Endodermal cell (in vitro differentiated cells): ENCODE results near the gene RAPH1. TPM values are rescaled to one million over a fixed set of nuclear protein-coding genes. Genes with fewer than 3 reads are reported as not detected.

Source experiments
- DNase-seq: peaks from one replicate; pipeline ENCODE4 v3.0.0-alpha.2; 2017
- H3K27ac ChIP-seq: 2 replicates; pipeline ENCODE4 v1.5.1; 2013; ENCODE audit warnings: mild to moderate bottlenecking, low read depth, low read length, moderate library complexity
- H3K27me3 ChIP-seq: 2 replicates; pipeline ENCODE4 v1.6.1; 2013; ENCODE audit warnings: mild to moderate bottlenecking, low read length, moderate library complexity; ENCODE audit not compliant: insufficient read depth, control insufficient read depth, poor library complexity, severe bottlenecking
- H3K36me3 ChIP-seq: 2 replicates; pipeline ENCODE4 v1.7.0; 2013; ENCODE audit warnings: mild to moderate bottlenecking, low read length, moderate library complexity; ENCODE audit not compliant: control insufficient read depth, insufficient read depth
- H3K4me1 ChIP-seq: one replicate; pipeline ENCODE4 v1.7.0; 2013; ENCODE audit warnings: low read length; ENCODE audit not compliant: control insufficient read depth, insufficient read depth
- H3K4me3 ChIP-seq: 2 replicates; pipeline ENCODE4 v1.5.1; 2013; ENCODE audit warnings: mild to moderate bottlenecking, low read length, moderate library complexity
- H3K9ac ChIP-seq: 2 replicates; pipeline ENCODE4 v1.6.1; 2013; ENCODE audit warnings: mild to moderate bottlenecking, low read length, moderate library complexity; ENCODE audit not compliant: poor library complexity, severe bottlenecking; ENCODE audit errors: extremely low read depth
- H3K9me3 ChIP-seq: 2 replicates; pipeline ENCODE4 v1.6.1; 2013; ENCODE audit warnings: mild to moderate bottlenecking, low read length, moderate library complexity; ENCODE audit not compliant: control insufficient read depth
- H3K27ac Mint-ChIP-seq: 2 replicates; pipeline ENCODE4 v1.8.0; 2020; ENCODE audit warnings: mixed read lengths
- H3K27me3 Mint-ChIP-seq: 2 replicates; pipeline ENCODE4 v1.8.0; 2021; ENCODE audit warnings: mild to moderate bottlenecking, mixed read lengths; ENCODE audit not compliant: insufficient read depth
- H3K36me3 Mint-ChIP-seq: 2 replicates; pipeline ENCODE4 v1.8.0; 2020; ENCODE audit warnings: low read depth, mixed read lengths
- H3K4me1 Mint-ChIP-seq: 2 replicates; pipeline ENCODE4 v1.8.0; 2020; ENCODE audit warnings: mixed read lengths
- H3K4me3 Mint-ChIP-seq: 2 replicates; pipeline ENCODE4 v1.8.0; 2020; ENCODE audit warnings: mild to moderate bottlenecking, moderate library complexity, mixed read lengths
- H3K9me3 Mint-ChIP-seq: 2 replicates; pipeline ENCODE4 v1.8.0; 2020; ENCODE audit warnings: mild to moderate bottlenecking, mixed read lengths
- CTCF ChIP-seq: fragments of 200-600 bp; sonication (generic); conservative IDR thresholded peaks from 2 replicates; pipeline ENCODE4 v1.5.0; 2021; ENCODE audit warnings: antibody characterized with exemption, mild to moderate bottlenecking
- WGBS, 2 experiments: methylation state at CpG; one replicate each; pipeline versions ENCODE4 v1.1.5 to v1.1.7; 2013; ENCODE audit warnings: missing lambda C conversion rate in 2 of 2, mixed read lengths in 1 of 2; ENCODE audit not compliant: insufficient coverage in 1 of 2, insufficient read length in 1 of 2; 5-methylcytosine and 5-hydroxymethylcytosine counted together
- total RNA-seq, 2 donors: library from RNA; stranded (reverse); fragmentation: NEBNext Ultra II Directional in 1 of 2; extraction: Animal tissue kit (Norgen Biotek cat#: 25700) in 1 of 2; gene quantifications; 2 replicates in 1 of 2; 3 replicates in 1 of 2; pipeline ENCODE4 v1.2.1, GENCODE V29; 2021

RAPH1 gene
- total RNA-seq, 2 donors from 2014 or later: 23.5 to 24.6 TPM

DNA sequence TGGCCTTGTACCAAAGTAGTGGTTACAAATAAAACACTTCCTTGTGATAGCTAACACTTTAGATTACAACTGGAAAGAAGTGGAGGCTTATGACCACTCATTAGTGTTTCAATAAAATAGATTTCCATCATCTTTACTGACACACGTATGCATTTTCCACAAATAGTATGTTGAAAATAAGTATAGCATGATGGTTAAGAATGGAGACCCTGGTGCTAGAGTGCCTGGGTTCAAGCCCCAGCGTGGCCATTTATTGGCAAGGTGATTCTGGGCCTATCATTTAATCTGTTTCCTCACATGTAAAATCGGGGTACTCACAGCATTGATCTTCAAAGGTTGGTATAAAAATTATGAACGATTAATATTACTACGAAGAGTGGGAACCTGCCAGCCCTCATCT is 54.5 kb downstream of the RAPH1 start:
- H3K9me3 Mint-ChIP-seq: no peaks in the 10 kb centered on the region
- DNase-seq: no peak

DNA sequence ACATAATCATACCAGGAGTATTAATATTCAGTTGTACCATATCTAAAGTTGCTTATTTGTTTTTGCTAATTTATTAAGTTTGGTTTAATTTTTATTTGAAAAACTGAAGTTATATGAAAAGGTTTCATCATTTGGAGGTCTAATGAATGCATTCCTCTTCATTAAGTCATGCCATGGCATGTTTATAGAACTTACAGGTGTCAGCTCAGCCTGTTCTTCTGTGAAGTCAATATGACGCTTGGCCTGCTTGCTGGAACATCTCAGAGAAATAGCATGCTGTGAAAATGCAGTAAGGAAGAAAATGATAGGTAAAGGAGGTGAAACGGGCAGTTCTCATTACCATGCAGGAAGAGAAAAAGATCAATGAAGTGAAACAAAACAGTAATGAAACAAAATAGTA is 58.2 kb downstream of the RAPH1 start:
- Mint-ChIP-seq H3K27me3 (no peaks in the 10 kb centered on the region), H3K9me3 (no peaks in the 10 kb centered on the region), H3K27ac (no peak overlapping the region), H3K4me3 (no peak overlapping the region), H3K4me1 (no peaks in the 10 kb centered on the region), H3K36me3 (no peaks in the 10 kb centered on the region)
- Histone ChIP-seq H3K9ac (no peak overlapping the region), H3K9me3 (no peaks in the 10 kb centered on the region), H3K27ac (no peak overlapping the region), H3K4me3 (no peak overlapping the region), H3K27me3 (no peaks in the 10 kb centered on the region), H3K36me3 (peaks cover 6% of the 10 kb centered on the region), H3K4me1 (no peaks in the 10 kb centered on the region)
- DNase-seq: no peak
- TF ChIP-seq CTCF: no peak
- 96 to 100% methylated on average over 1 to 2 of the region's 2 CpGs for WGBS, 2 experiments

More for the DNA sequence above, 54.5 kb downstream of the RAPH1 start:
- no peak overlapping the region for H3K4me3 Mint-ChIP-seq
- Histone ChIP-seq H3K4me1 (no peaks in the 10 kb centered on the region), H3K27me3 (no peaks in the 10 kb centered on the region), H3K4me3 (no peak overlapping the region), H3K27ac (no peak overlapping the region), H3K9ac (no peak overlapping the region), H3K36me3 (peaks cover 15% of the 10 kb centered on the region), H3K9me3 (no peaks in the 10 kb centered on the region)
- 91 to 94% methylated on average over 2 to 5 of the region's 5 CpGs for WGBS, 2 experiments
- no peak overlapping the region for H3K27ac Mint-ChIP-seq
- no peaks in the 10 kb centered on the region for H3K36me3 Mint-ChIP-seq
- no peak for TF ChIP-seq CTCF
- peaks cover 5% of the 10 kb centered on the region for H3K4me1 Mint-ChIP-seq
- no peaks in the 10 kb centered on the region for H3K27me3 Mint-ChIP-seq

- Histone ChIP-seq H3K27ac (no peak overlapping the region), H3K4me1 (no peaks in the 10 kb centered on the region), H3K9me3 (no peaks in the 10 kb centered on the region), H3K27me3 (no peaks in the 10 kb centered on the region), H3K36me3 (peaks cover 3% of the 10 kb centered on the region), H3K4me3 (no peak overlapping the region), H3K9ac (no peak overlapping the region)
- no peaks in the 10 kb centered on the region for H3K9me3 Mint-ChIP-seq
- no peaks in the 10 kb centered on the region for H3K36me3 Mint-ChIP-seq
- no peak overlapping the region for H3K4me3 Mint-ChIP-seq
- DNase-seq: no peak
- H3K4me1 Mint-ChIP-seq: no peaks in the 10 kb centered on the region
- no peaks in the 10 kb centered on the region for H3K27me3 Mint-ChIP-seq
- WGBS, 2 experiments: 93 to 95% methylated on average over 3 to 4 of the region's 5 CpGs
- TF ChIP-seq CTCF: no peak
- H3K27ac Mint-ChIP-seq: no peak overlapping the region
Measured at GRCh38 chr2:203471323-203471722, 63.8 kb downstream of the RAPH1 start.
